Right lobe of liver (tissue), 4 donors: ENCODE measurements around the gene NDUFS3.
"Not testable (repeated sequence)": the region's sequence is repeated elsewhere in the genome, so short reads cannot be mapped to it uniquely, and the experiment has no call there.

ENCODE experiments used
- POLR2A ChIP-seq: fragments of 450-650 bp; IDR thresholded peaks from one replicate; pipeline ENCODE4 v1.6.1; 2017; ENCODE audit warnings: antibody characterized with exemption, mild to moderate bottlenecking
- TF ChIP-seq, protein P1 (sequence below), 4 donors: fragments of 200-600 bp in 3 of 4; fragments of 450-650 bp in 1 of 4; IDR thresholded peaks; one replicate each; pipeline versions ENCODE4 v1.5.1 to v1.8.0; 2016 to 2022; ENCODE audit warnings: antibody characterized with exemption in 4 of 4, mild to moderate bottlenecking in 2 of 4
- donor health status: DM: no; HTN: no; CAD: no.
- donor health status: DM: no; HTN: no; CAD: no.
- donor health status: DM: no; HTN: yes; CAD: no.

- TF ChIP-seq, protein P1, sequence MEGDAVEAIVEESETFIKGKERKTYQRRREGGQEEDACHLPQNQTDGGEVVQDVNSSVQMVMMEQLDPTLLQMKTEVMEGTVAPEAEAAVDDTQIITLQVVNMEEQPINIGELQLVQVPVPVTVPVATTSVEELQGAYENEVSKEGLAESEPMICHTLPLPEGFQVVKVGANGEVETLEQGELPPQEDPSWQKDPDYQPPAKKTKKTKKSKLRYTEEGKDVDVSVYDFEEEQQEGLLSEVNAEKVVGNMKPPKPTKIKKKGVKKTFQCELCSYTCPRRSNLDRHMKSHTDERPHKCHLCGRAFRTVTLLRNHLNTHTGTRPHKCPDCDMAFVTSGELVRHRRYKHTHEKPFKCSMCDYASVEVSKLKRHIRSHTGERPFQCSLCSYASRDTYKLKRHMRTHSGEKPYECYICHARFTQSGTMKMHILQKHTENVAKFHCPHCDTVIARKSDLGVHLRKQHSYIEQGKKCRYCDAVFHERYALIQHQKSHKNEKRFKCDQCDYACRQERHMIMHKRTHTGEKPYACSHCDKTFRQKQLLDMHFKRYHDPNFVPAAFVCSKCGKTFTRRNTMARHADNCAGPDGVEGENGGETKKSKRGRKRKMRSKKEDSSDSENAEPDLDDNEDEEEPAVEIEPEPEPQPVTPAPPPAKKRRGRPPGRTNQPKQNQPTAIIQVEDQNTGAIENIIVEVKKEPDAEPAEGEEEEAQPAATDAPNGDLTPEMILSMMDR (IDR thresholded peaks at IDR 0.05), result not testable (repeated sequence)
- TF ChIP-seq POLR2A, result not testable (repeated sequence)
Measured at GRCh38 chr11:47564366-47564765, 14.5 kb upstream of the NDUFS3 start.
